Forelimb muscle (tissue), 1 donor: ENCODE measurements around the gene VWA8. TPM values are rescaled to one million over a fixed set of nuclear protein-coding genes. Genes with fewer than 3 reads are reported as not detected.

Experiments
- DNase-seq: peaks from one replicate; pipeline ENCODE4 v3.0.0-alpha.2; 2013; ENCODE audit warnings: low read depth
- polyA plus RNA-seq: library from polyadenylated mRNA; unstranded; fragments of 120-200 nt; gene quantifications from one replicate; pipeline ENCODE4 v1.2.1, GENCODE V29; 2013; ENCODE audit not compliant: insufficient read length

Gene VWA8
- polyA plus RNA-seq = 8.6 TPM

DNA sequence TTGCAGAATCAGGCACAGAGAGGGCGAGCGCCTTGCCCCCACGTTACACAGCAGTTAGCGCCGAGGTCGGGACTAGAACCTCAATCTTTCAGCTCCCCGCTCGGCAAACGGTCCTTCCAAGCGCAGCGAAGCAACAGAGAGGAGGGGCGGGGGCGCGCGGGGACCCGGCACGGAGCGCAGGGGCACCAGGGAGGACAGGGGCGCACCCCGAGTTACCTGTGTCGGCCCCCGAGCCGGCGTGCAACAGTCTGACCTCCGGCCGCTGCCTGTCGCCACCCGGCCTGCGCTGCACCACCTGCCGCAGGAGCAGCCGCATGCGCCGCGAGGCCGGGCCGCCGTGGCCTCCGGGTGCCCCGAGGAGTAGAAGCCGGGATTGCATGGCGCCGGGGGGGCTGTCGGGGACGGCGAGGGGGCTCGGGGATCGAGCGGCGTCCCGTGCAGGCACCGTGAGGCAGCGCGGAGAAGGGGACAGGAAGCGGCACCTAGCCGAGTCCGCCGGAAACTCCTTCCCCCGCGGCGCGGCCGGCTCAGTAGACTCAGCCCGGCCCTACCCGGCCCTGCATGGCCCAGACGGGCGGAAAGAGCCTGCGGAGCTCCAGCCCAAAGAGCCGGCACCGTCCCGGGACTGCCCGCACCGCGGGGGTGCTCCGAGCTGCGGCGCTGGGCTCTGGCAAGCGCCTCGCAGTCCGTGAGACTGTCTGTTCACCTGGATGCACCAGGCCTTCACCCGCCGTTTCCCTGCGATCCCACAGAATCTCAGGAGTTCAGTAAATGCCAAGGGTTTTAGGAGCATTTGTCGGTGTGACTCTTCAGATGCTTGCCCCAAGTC lies at the start of gene VWA8:
Gene VWA8 (minus strand): TSS at position 473 of the 829 bp plus-strand sequence. CDS start 94 bp downstream, at position 379.
- no peak for DNase-seq

GRCh38 chr13:42009057-42009456 lies 48.1 kb upstream of the VWA8 start:
- no peak for DNase-seq

- no peak for DNase-seq
Measured at GRCh38 chr13:42007844-42008243, 46.9 kb upstream of the VWA8 start.

DNA sequence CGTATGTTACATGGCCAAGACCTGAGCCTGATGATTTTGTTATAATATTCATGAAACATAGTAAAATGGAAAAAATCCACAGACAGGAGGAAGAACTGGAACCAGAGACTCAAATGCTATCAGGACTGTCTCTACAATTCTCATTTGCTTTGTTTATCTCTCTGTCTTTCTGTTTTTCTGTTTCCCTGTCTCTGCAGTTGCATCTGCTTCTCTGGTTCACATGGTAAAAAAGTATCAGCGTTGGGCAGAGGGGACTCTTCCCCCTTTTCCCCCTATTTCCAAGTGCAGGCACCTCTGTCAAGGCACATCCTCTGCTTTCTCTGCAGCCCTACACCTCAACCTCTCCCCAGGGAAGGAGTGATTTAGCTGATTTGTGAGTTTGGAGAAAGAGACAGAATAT lies 41.2 kb upstream of the VWA8 start:
- DNase-seq = no peak

GRCh38 chr13:42001580-42001979 lies 40.7 kb upstream of the VWA8 start:
- no peak for DNase-seq

DNA sequence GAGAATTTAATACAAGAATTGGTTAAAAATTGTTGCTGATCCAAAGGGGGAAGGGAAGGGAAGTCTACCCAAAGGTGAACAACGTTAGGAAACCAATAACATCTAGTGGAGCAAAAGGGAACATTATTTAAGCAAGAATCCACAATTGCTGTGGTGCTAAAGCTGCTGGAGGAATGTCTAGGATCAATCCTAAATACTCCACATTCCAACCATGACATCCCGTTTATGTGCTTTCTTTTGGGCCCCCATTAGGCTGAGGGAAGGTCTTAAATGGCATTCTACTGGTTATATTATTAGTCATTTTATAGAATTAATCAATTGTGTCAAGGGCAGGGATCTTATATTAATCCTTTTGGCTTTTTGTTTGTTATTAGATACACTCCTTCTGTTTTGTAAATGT lies 39.9 kb upstream of the VWA8 start:
- no peak for DNase-seq

DNA sequence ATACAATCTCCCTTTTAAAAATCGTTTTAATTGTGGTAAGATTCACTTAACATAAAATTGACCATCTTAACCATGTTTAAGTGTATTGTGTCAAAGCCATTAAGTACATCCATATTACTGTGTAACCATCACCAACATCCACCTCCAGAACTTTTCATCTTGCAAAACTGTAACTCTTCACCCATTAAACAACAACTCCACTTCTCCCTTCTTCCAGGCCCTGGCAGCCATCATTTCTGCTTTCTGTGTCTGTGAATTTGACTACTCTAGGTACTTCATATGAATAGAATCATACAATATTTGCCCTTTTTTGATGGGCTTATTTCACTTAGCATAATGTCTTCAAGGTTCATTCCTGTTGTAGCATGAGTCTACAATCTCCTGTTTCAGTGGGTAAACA lies 36.5 kb upstream of the VWA8 start:
- DNase-seq = no peak

DNA sequence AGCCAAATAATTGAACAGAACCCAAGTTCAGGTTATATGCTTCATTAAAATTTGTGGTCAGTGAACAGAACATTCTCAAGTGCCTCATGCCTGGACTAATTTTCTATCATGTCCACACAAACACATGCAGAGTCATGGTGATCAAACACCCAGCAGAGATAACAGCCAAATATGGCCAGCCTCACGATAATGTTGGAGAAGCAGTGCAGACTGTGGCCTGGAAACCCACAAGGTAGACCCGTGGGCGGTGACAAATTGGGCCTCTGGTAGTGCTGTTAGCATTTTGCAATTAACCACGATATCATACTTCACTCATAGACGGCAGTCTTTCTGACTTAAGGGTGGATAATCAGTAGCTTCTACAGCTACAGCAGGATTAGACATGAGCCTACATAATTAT lies 35.0 kb upstream of the VWA8 start:
- no peak for DNase-seq

- DNase-seq = no peak
Measured at GRCh38 chr13:41995336-41995735, 34.4 kb upstream of the VWA8 start.

DNA sequence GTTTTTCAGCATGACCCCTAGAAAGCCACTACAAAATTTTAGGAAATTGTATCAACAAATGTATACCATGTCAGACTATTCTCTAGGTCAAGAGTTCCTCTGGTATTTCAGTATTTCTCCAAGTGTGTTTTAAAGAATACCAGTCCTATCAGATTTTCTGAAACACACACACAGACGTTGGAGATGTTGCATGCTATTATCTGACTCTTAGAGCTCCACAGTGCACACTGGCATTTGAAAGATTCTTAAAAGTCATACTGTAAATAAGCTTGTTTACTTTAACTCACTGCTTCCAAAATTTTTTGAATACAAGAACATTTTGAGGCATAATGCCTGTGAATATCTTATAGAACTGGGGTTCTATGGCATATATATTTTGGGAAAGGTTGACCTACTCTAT lies 33.8 kb upstream of the VWA8 start:
- DNase-seq = no peak

GRCh38 chr13:41991936-41992335 lies 31.0 kb upstream of the VWA8 start:
- DNase-seq = no peak

- no peak for DNase-seq
Measured at GRCh38 chr13:41988244-41988643, 27.3 kb upstream of the VWA8 start.

- no peak for DNase-seq
Measured at GRCh38 chr13:41985788-41986508, 25.0 kb upstream of the VWA8 start.

- no peak for DNase-seq
Measured at GRCh38 chr13:41981951-41982715, 21.2 kb upstream of the VWA8 start.

GRCh38 chr13:41978007-41978406 lies 17.1 kb upstream of the VWA8 start:
- DNase-seq = no peak

- DNase-seq = no peak
Measured at GRCh38 chr13:41976476-41976875, 15.6 kb upstream of the VWA8 start.

GRCh38 chr13:41974262-41974900 lies 13.5 kb upstream of the VWA8 start:
- DNase-seq = no peak

GRCh38 chr13:41973247-41973741 lies 12.4 kb upstream of the VWA8 start:
- no peak for DNase-seq

DNA sequence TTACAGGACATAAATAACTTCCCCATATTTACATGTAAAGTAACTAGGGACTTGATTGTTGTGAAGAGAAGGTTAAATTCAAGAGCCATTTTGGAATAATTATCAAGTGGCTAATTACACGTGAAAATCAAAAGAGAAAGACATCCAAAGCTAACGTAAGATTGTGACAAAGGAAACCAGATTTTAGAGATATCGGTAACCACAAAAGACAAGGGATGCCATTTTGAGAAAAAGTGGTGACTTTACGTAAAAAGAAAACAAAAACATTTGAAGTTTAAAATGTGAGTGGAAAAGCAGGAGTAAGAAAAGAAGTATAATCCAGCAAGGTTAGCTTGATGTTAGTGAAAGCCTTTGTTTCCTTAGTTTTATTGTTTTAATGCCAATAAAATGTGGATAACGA lies 10.9 kb upstream of the VWA8 start:
- no peak for DNase-seq

DNA sequence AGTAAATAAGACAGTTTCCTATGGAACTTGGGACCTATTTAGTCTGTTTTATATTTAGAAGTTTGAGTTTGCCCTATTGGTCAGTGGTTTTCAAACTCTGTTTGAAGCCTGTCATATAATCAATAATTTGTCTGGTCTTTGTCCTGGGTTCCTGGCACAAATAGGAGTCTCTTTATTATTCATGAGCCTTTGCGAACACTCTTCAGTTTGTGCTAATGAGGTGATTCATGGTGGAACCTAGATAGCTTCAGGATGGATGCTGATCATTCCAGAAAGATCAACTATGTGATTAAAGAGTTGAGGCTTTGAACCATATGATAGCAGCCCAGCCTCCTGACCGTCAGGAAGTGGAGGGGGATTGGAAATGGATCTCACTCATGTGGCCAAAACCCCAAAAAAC lies 10.0 kb upstream of the VWA8 start:
- no peak for DNase-seq

- no peak for DNase-seq
Measured at GRCh38 chr13:41970022-41970421, 9.1 kb upstream of the VWA8 start.

DNA sequence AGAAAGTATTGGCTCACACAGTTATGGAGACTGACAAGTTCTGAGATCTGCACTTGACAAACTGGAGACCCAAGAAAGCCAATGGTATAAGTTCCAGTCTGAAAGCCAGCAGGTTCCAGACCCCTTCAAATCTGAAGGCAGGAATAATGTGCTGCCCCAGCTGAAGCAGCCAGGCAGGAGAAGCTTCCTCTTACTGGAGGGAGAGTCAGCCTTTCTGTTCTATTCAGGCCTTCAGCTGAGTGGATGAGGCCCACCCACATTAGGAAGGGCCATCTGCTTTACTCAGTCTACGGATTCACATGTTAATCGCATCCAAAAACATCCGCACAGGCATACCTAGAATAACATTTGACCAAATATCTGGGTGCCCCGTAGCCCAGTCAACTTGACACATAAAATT lies 8.2 kb upstream of the VWA8 start:
- DNase-seq = no peak
